ENCODE data around the gene CTU2.
A peak's percentile ranks its signal among the peaks of the same experiment; 100 is the strongest.

The CTU2 gene

DNA sequence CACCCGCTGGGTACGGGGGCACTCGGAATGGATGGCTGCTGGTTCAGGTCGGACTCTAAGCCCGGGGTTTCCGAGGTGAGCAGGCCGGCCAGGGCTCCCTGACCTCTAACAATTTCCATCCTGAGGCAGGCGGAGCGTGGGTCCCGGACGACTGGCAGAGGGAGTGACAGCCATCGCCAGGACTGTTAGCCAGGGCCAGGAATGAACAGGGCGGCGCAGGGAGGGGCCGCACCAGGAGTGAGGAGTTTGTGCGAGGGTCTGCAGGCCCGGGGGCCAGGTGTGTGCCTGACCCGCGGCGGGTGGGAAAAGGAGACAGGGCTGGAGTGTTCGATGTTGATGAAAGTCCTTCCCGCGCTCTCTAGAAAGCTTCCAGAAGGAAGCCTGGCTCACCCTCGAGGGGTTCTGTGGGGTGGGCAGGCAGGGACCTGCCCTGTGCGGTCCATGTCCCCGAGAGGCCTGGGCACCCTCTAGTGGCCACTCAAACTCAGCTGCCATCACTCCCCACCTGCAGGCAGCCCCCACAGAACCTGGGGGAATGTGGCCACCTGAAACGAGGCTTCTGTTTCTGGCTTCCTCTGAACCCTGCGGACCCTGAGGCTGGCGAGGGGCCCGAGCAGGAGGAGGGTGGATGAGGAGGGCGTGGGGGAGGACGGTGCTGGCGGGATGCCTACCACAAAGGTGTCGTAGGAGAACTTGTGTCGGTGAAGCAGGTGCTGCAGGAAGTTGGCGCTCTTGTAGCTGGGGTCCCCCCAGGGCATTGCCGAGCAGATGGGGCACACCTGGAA lies 8.3 kb upstream of the CTU2 start:
- DNase-seq = no peak

DNA sequence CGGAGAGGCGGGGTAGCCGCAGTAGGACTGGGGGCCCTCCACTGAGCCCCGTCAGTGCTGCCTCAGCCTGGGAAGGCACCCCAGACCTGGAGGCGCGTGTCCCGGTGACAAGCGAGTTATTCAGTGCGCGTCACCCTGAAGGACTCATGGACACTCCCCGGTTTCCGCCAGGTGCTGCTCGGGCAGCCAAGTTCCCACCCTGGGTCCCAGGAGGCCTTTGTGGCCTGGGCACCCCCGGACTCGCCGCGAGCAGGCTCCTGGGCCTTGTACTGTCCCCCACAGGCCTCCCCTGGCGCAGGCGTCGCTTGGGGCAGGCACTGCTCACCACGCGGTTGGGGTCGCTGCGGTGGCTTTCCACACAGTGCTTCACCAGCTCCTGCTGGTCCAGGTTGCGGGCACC lies 7.7 kb upstream of the CTU2 start:
- no peak for DNase-seq

DNA sequence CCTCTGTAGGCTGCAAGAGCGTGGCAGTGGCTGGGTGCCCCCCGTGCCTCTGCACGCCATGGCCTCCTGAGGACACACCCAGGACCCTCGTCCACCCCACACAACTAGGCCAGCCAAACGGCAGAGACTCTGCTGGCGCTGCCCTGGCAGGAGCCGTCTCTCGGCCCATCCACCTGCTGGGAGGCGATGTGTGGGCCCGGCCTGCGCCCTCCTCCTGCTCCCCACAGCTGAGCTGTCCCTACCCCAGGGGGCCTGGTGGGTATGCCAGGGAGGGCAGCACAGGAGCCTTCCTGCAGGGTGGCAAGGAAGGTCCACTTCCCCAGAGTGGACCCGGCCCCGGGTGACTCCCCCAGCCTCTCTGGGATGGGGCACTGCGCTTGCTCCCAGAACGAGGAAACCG lies 7.1 kb upstream of the CTU2 start:
- DNase-seq = no peak

DNA sequence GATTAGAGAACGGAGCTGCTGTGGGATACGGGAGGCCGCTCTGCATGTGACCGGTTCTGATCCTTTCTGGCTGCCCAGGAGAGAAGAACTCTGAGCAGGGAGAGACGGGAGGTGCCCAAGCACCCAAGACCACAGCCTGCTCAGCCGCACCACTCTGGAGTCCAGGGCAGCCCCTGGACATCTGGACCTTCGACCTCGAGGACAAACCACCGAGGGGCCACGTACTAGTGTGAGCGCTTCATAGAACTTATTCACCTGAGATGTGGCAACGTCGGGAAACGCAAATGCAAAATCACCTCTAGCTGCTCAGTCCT lies 6.0 kb upstream of the CTU2 start:
- no peak for DNase-seq

DNA sequence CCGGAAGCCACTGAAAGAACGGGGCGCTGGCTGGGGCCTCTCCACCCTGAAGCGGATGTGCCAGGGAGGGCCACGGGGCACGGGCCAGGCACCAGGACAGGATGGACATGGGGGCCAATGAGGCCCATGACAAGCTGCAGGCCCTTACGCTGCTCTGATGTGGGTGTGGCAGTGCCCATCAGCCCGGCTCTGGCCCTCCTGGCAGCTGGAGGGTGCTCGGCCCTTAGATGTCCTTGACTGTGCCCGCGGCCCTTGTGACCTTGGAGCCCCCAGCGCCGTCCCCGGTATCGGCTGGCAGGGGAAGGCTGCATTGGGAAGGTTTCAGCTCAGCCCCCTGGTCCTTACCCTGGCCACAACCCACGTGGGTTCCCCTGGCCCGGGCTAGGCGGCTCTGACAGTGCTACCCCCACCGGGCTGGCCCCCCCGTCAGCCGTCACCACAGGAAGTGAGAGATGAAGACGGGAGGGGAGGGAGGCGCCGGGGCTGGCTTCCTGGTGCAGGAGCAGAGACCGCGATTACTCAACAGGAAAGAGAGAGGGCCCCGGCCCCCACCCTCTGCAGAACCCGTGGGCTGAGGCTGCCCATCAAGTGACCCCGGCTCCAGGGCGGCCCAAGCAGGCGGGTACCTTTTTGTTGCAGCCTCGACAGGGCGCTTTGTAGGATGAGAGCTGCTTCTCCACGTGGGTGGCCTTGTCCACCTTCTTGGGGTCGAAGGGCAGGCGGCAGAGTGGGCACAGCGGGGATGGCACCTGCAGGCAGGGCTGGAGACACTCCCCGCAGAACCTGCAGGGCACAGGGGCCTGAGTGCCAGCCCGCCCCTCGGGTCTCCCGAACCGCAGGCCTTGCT lies 5.4 kb upstream of the CTU2 start:
- DNase-seq = peak; percentile 97

DNA sequence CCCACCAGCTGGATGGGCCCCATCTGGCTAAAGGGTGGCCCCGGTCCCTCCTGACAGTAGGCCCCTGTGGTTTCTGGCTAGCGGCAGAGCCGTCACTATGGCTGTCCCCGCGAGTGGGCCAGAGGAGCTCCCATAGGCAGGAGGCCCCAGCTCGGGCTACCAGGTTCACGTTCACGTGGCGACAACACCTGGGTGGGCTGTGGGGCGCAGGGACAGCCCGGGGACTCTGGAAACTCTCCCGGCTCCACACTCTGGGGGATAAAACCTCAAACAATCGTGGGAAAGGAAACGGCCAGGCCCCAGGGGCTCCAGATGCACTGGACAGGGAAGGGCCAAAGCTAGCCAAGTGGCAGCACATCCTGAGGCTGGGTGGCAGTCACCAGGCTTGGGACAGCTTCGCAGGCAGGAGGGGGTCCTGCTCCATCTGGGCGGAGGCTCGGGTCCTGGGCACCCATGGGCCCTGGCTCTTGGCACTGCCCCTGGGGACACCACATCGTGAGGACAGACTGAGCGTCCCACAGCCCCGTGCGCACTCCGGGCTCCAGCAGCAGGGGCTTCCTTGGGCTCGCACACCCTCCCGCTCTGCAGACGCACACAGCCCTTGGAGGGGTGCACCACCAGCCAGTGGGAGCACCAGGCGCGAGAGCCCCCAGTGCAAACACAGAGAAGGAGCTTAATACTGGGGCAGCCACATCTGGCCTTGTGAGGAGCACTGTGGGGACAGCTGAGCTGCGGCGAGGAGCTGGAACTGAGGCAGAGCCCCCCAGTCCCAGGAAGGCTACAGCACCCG lies 4.5 kb upstream of the CTU2 start:
- DNase-seq = no peak

DNA sequence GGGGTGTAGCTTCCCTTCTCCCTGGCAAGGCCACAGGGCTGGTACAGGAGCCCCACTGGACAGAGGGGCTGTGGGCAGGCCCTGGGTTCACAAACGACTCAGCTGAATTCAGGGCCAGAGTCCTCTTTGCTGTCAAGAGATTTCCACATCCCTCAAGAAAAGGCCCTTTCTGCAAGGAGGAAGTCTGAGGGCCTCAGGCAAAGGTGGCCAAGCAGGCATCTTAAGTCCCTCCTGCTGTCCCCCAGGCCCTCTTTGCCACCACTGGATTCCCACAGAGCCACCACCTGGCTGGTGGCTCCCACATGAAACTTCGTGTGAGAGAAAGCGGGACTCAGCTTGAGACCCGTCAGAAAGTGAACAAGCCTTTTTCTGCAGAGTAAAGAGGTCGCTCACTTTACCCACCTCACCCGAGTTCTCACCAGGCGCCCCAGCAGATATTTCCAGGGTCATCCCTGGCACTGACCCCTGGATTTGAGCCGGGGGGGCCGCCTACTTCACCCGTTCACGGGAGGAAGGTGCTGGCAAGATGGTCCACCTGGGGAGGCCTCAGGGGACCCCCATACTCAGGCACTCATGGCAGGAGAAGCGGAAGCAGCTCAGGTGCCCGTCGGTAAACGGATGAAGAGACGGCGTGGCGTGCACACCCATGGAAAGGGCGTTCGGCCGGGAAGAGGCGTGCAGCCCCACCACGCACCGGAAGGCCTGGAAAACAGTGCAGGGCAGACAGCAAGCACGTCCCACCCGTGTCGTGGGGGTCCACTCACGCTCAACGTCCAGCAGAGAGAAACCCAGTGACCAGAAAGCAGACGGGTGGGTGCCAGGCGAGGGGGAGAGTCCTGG lies 3.7 kb upstream of the CTU2 start:
- DNase-seq = no peak

DNA sequence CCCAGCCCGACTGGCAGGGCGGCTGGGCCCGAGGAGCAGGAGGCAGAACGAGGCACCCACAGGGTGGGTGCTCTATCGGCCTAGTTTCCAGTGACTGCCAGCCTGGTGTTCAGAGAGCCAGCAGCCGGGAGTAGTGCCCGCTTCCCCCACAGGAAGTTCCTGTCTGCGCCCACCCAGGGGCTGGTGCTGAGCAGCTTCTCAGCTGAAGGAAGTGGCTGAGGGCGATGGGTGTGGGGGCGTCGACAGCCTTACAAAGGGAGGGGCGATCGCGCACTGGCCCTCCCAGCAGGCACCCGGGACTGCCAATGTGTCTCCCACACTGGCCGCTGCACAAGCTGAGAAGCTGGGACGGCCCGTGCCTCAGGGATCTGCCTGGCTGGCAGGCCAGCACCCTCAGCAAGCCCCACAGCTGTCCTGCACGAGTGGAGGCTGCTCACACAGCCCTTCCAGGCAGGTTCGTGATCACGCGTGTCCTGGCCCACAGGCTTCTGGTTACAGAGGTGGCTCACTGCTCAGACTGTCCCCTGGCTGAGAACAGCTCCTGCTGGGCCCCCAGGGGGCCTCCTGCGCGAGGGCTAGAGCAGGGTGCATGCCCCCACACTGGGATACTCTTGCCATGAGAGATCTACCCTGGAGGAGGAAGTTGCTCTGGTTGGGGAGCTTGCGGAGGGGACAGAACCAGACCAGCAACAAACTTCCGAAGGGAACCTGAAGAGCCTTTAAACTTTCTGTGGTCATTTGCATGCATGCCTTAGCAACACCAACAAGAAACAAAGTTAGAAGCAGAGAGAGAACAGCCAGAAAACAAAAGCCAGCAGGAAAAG lies 2.6 kb upstream of the CTU2 start:
- DNase-seq = peak; percentile 79

DNA sequence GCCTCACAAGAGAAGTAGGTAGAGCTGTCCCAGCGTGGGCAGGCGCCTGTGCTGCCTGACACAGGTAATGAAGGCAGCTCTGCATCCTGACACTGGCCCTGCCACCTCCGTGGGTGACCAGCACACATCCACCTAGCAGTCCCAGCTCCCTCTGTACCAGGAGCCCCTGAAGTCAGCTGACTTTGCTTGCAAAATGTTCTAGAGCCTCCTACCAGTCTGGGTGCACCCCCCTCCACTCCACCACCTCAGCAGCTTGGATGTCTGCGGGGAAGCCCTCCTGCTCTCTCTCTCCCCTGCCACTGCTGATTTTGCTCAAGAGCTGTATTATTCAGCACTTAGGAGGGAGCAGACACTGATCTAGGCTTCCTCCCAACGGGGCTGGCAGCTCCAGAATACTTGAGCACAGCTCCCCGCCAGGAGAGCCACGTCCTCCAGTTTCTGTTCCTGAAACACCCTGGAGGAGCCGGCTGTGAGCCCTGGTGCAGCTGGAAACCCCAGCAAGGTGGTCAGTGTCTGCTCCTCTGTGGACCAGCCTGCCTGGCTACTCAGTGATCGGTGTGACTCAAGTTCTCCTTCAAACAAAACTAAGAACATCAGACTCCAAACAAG lies 1.1 kb upstream of the CTU2 start:
- no peak for DNase-seq

DNA sequence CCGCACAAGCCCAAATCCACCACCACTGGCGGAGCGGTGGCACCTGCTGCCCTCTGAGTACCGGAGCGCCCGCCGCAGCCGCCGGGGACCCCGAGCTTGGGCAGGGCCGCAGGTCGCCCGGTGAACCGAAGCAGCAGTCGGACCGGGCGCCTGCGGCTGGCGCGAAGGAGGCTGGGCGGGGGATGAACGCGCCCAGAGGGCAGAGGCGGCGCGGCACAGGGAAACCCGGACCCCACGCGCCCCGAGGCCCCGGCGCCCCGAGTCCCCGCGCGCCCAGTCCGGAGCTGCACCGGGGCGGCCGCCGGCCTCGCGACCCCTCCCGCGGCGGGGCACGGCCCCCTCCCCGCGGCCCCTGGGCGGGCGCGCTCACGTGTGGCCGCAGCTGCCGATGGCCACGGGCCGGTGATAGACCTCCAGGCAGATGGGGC lies 488 bp upstream of the CTU2 start:
- no peak for DNase-seq

DNA sequence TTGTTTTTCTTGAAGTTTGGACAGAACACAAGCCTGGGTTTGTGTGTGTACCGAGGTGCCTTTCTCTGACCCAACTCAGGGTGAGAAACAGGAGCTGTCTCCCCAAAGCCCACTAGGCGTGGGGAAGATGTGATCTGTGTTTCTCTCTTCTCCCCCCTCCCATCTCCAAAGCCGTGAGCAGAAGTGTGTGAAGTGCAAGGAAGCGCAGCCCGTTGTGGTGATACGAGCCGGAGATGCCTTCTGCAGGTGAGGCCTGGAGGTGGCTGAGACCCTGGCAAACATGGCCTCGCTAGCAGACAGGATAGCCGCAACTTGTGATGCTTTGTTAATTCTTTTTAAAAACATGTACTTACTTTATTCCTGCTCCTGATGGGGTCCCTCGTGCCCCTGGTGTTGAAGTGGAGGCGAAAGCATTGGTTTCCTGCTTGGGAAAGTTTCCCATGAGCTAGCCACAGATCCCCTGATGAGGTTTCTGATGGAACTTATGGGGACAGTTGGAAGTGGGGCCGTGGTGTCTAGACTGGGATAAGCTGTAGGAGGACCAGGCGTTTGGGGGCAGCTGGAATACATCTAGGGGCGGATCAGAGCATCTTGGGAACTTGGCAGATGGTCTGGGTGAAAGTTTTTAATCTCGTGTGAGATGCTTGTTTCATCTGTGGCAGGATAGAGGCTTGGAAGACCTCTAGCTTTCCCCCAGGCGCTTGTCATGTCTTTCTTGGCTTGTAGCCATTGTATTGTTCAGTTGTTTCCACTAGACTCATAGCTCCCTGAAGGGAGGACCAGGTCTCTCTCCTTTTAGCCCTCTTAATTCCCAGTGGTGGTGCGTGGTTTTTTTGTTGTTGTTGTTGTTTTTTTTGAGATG lies 893 bp downstream of the CTU2 start:
- DNase-seq = no peak

DNA sequence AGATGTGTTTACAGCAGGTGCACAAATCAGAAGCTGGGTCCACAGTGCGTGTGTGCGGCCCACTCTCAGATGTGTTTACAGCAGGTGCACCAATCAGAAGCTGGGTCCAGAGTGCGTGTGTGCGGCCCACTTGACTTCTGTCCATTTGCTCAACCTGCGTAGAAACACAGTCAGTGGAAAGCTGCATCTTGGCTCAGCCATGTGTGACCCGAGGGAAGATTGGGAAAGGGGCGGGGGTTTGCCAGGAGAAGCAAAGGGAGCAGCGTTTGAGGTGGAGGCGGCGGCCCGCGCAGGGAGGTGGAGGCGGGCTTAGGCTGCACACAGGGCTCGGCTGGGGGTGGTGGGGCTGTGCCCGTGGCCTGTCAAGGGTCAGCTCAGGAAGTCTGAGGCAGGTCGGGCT lies 4.3 kb downstream of the CTU2 start:
- DNase-seq = no peak

DNA sequence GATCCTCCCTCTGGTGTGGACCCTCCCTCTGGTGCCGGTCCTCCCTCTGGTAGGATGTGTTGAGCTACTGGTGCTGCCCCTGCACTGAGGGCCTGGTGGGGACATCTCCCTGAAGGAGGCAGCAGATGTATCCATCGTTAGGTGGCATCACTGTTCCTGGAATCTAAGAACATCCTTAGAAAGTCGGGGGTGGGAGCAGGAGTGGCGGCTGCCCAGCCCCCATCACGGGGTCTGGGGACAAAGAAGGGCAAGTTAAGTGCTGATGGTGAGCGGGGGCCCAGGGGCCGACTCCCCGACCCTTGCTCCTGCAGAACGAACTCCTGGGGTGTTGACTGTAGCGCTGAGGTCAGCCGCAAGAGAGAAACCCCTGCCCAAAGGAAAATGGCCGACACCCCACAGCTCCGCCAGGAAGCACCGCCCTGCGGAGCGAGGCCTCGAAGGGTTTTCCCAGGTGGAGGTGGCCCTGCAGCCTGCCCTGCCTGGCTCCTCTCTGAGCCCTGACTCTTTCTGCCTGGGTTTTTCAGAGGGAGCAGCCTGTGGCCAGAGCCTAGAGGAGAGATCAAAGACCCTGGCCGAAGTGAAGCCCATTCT lies 5.5 kb downstream of the CTU2 start:
- no peak for DNase-seq

DNA sequence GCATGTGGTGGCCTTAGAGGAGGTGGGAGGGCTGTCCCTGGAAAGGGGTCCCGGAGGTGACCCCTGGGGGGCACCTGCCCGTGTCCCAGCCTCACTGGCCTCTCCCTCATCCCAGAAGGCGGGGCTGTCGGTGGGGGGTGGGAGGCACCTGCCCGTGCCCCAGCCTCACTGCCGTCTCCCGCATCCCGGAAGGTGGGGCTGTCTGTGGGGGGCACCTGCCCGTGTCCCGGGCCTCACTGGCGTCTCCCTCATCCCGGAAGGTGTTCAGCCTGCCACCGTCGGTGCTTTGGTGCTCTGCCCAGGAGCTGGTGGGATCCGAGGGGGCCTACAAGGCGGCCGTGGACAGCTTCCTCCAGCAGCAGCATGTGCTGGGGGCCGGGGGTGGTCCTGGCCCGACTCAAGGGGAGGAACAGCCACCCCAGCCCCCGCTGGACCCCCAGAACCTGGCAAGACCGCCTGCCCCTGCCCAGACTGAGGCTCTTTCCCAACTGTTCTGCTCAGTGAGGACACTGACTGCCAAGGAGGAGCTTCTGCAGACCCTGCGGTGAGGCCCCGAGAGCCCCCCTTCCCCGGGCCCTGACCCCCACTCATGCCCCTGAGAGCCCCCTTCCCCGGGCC lies 6.2 kb downstream of the CTU2 start:
- DNase-seq = no peak

DNA sequence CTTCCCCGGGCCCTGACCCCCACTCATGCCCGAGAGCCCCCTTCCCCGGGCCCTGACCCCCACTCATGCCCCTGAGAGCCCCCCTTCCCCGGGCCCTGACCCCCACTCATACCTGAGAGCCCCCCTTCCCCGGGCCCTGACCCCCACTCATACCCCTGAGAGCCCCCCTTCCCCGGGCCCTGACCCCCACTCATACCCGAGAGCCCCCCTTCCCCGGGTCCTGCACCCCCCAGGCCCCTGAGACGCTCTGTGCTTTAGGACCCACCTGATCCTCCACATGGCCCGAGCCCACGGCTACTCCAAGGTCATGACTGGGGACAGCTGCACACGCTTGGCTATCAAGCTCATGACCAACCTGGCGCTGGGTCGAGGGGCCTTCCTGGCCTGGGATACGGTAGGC lies 6.8 kb downstream of the CTU2 start:
- no peak for DNase-seq

DNA sequence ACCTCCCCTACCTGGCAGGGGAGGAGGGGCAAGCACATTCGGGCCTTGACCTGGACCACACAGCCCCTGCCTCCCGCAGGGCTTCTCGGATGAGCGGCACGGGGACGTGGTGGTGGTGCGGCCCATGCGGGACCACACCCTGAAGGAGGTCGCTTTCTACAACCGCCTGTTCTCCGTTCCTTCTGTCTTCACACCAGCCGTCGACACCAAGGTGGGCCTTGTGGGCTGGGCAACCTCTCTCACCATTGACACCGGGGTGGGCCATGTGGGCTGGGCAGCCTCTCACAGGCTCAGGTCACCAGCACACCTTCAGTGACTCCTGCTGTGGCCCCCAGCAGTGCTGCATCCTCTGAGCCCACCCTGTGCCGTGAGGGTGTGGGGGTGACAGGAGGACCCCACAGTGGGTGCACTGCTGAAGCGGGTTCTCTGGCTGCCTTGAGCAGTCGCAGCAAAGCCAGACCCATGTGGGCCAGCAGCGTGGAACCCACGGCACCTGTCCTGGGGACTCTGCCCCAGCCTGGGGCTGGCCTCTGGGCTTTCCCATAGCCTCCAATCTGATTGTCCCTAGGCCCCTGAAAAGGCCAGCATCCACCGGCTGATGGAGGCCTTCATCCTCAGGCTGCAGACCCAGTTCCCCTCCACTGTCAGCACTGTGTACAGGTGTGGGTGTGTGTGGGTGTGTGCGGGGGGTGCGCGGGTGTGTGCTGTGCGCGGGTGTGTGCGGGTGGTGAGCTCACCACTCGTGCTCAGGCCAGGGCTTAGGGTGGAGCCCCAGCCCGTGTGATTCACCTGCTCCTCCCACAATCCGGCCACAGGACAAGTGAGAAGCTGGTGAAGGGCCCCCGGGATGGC lies 7.5 kb downstream of the CTU2 start:
- no peak for DNase-seq

DNA sequence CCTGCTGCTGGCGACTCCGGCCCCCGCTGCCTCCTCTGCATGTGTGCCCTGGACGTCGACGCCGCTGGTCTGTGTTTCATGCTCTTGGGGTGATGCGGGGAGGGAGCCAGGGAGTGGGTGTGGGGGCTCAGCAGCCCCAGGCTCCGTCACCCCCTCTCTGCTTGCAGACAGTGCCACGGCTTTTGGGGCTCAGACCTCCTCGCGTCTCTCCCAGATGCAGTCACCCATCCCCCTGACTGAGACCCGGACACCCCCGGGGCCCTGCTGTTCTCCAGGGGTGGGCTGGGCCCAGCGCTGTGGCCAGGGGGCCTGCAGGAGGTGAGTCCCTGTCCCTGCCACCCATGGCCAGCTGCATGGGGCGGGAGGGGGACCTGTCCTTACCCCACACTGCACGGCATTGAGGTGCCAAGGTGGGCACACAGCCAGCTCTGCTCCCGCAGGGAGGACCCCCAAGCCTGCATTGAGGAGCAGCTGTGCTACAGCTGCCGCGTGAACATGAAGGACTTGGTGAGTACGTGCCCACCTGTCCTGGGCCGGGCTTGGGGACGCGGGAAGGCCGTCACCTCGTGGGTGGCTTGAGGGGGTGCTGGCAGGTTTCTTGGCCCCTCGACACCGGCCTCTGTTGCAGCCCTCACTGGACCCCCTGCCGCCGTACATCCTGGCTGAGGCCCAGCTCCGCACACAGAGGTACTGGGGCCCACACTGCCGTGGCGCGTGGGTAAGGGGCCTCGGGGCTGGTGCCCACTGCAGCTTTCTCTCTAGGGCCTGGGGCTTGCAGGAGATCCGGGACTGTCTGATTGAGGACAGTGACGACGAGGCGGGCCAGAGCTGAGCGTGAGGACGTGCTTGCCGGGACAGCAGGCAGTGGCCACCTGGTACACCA lies 8.4 kb downstream of the CTU2 start:
- DNase-seq = no peak

All from activated CD4-positive, alpha-beta T cell treated with anti-CD3 and anti-CD28 coated beads, Interleukin-2, amount 50 U/mL, for 16 hours (primary cell).